ENCODE results near the gene SLC35E4.

DNA sequence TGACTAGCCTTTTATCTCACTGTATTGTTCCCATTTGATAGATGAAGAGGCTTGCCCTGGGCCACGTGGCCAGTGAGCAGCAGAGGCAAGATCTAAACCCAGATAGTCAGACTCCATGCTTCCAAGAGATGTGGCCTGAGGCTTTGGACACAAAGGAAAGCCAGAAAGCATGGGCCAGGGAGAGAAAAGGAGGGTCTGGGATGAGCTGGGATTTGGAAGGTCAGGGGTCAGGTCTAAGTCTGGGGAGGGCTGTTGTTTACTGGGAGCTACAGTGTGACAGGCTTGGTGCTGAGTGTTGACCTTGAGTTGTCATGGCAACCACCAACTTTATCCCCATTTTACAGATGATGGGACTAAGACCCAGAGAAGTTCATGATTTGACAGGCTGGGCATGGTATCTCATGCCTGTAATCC is 2.1 kb downstream of the SLC35E4 start:
- no peak for TF ChIP-seq CTCF (IDR thresholded peaks at IDR 0.05)
- no peak for TF ChIP-seq POLR2A (IDR thresholded peaks at IDR 0.05; ENCODE audit: low read depth)
- no peak for TF ChIP-seq EP300 (IDR thresholded peaks at IDR 0.05)
